Glutamatergic neuron (in vitro differentiated cells): ENCODE measurements around the gene COPG1. TPM values are rescaled to one million over a fixed set of nuclear protein-coding genes. Genes with fewer than 3 reads are reported as not detected.
A peak's percentile ranks its signal among the peaks of the same experiment; 100 is the strongest.

Experiments used
- DNase-seq: peaks from one replicate; pipeline ENCODE4 v3.0.0; 2022
- H3K27ac Mint-ChIP-seq: one replicate; pipeline ENCODE4 v1.8.0; 2020; ENCODE audit warnings: mild to moderate bottlenecking, mixed read lengths, inconsistent platforms; ENCODE audit not compliant: unreplicated experiment
- H3K27me3 Mint-ChIP-seq: one replicate; pipeline ENCODE4 v1.8.0; 2020; ENCODE audit warnings: mild to moderate bottlenecking, moderate library complexity, mixed read lengths, inconsistent platforms; ENCODE audit not compliant: unreplicated experiment
- H3K36me3 Mint-ChIP-seq: one replicate; pipeline ENCODE4 v1.8.0; 2020; ENCODE audit warnings: mild to moderate bottlenecking, mixed read lengths, inconsistent platforms; ENCODE audit not compliant: unreplicated experiment
- H3K4me1 Mint-ChIP-seq: one replicate; pipeline ENCODE4 v1.8.0; 2020; ENCODE audit warnings: mild to moderate bottlenecking, low read depth, mixed read lengths, inconsistent platforms; ENCODE audit not compliant: unreplicated experiment
- H3K4me3 Mint-ChIP-seq: one replicate; pipeline ENCODE4 v1.8.0; 2020; ENCODE audit warnings: mild to moderate bottlenecking, mixed read lengths, inconsistent platforms; ENCODE audit not compliant: unreplicated experiment
- H3K9me3 Mint-ChIP-seq: one replicate; pipeline ENCODE4 v1.8.0; 2020; ENCODE audit warnings: mild to moderate bottlenecking, moderate library complexity, mixed read lengths, inconsistent platforms; ENCODE audit not compliant: unreplicated experiment
- total RNA-seq: library from RNA; stranded (reverse); fragmentation: NEBNext Ultra II Directional; extraction: Animal tissue kit (Norgen Biotek cat#: 25700); gene quantifications from one replicate; pipeline ENCODE4 v1.2.1, GENCODE V29; 2021; ENCODE audit not compliant: unreplicated experiment
- TF ChIP-seq, protein P1 (sequence below): fragments of 200-600 bp; sonication (generic); IDR thresholded peaks from one replicate; pipeline ENCODE4 v1.5.0; 2021; ENCODE audit not compliant: partially characterized antibody, unreplicated experiment

COPG1 gene
- total RNA-seq, 1 donor from 2014 or later: 152 TPM

DNA sequence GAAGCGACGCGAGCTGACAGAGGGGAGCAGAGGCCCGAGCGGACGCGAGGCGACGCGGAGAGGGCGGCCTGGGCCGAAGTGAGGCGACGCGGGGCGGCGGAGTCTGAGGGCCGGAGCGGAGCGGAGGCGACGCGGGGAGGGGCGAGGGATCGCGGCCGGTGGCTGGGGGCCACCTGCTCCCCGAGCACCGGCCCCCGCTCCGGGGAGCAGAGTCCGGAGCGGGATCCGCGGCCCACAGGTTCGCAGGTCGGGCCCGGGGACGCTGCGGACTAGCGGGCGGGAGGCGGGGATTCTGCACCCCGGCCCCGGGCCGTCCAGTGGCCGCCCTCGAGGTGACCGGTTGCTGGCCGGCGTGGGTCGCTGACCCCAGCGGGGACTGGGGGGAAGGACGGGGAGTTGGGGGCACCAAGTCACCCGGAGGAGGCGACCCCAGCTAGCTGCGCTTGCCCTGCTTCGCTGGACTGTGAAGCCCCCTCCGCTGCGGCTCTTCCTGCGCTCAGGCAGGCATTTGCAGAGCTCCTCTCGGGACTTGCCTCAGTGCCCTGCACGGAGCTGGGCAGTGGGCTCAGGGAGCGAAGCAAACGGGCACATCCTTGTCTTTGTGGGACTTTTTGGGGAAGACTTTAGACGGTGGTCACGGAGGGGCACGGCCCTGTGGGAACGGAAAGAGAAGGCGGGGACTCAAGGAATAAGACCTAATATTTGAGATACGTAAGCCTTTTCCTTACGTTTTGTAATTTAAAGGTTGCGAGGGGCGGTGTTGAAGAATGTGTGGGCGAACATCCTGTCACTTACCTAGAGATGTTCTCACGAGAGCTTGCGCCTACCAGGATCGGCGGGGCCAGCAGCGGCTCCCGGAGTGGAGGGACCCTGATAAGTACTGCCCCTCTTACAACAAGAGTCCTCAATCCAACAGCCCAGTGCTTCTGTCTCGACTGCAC is 29.8 kb downstream of the COPG1 start:
- Mint-ChIP-seq H3K36me3 (no peaks in the 10 kb centered on the region), H3K4me1 (peaks cover 21% of the 10 kb centered on the region), H3K9me3 (peaks cover 10% of the 10 kb centered on the region), H3K27me3 (peaks cover 2% of the 10 kb centered on the region), H3K27ac (peak overlapping the region; percentile 84), H3K4me3 (peak overlapping the region; percentile 93)
- DNase-seq: peak; percentile 45
- TF ChIP-seq, protein P1, sequence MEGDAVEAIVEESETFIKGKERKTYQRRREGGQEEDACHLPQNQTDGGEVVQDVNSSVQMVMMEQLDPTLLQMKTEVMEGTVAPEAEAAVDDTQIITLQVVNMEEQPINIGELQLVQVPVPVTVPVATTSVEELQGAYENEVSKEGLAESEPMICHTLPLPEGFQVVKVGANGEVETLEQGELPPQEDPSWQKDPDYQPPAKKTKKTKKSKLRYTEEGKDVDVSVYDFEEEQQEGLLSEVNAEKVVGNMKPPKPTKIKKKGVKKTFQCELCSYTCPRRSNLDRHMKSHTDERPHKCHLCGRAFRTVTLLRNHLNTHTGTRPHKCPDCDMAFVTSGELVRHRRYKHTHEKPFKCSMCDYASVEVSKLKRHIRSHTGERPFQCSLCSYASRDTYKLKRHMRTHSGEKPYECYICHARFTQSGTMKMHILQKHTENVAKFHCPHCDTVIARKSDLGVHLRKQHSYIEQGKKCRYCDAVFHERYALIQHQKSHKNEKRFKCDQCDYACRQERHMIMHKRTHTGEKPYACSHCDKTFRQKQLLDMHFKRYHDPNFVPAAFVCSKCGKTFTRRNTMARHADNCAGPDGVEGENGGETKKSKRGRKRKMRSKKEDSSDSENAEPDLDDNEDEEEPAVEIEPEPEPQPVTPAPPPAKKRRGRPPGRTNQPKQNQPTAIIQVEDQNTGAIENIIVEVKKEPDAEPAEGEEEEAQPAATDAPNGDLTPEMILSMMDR: no peak

DNA sequence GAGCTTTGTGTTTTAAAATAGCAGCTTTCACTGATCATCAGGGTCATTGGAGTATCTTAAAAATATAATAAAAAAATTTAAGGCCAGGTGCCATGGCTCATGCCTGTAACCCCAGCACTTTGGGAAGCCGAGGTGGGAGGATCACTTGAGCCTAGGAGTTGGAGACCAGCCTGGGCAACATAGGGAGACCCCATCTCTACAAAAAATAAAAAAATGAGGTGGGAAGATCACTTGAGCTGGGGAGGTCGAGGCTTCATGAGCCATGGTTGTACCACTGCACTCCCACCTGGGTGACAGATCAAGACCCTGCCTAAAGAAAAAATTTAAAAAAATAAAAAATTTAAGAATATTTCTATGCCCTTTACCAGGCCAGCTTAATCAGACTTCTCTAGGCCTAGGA is 30.8 kb downstream of the COPG1 start:
- H3K4me3 Mint-ChIP-seq: peak overlapping the region; percentile 93
- no peaks in the 10 kb centered on the region for H3K36me3 Mint-ChIP-seq
- peaks cover 2% of the 10 kb centered on the region for H3K27me3 Mint-ChIP-seq
- no peak for DNase-seq
- TF ChIP-seq, protein P1: no peak
- H3K9me3 Mint-ChIP-seq: peaks cover 10% of the 10 kb centered on the region
- peaks cover 21% of the 10 kb centered on the region for H3K4me1 Mint-ChIP-seq
- no peak overlapping the region for H3K27ac Mint-ChIP-seq

DNA sequence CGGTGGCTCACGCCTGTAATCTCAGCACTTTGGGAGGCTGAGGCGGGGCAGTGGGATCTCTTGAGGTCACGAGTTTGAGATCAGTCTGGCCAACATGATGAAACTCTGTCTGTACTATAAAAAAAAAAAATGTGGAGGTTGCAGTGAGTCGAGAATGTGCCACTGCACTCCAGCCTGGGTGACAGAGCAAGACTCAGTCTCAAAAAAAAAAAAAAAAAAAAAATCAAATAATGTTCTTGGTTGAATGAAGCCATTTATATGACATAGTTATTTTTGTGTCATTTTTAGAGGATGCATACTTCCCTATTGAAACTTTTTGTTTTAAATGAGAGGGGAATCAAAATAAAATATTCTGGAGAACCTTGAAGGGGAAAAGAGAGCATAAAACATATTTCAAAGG is 32.3 kb downstream of the COPG1 start:
- Mint-ChIP-seq H3K27me3 (peaks cover 2% of the 10 kb centered on the region), H3K36me3 (no peaks in the 10 kb centered on the region)

DNA sequence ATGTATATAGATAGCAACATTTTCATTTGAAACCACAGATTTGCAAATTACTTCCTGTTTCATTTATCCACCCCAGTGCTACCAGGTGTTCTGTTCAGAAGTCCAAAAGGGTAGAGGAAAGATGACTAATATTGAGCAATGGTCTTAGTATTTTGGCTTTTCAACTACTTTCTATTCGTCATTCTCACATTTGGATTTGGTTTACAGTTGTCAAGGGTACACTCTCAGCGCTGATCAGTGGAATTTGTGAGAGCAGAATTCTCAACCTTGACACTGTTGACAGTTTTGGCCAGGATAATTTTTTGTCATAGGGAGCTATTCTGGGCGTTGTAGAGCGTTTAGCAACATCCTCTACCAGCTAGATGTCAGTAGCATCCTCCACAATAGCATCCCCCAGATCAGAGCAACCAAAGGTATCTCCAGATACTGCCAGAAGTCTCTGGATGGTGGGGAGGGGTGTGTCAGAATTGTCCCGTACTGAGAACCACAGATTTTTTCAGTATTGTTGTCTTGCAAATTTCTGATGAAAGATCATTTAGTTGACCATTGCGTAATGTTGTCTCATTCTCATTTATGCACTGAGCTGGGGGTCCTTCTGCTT is 33.4 kb downstream of the COPG1 start:
- H3K36me3 Mint-ChIP-seq: no peaks in the 10 kb centered on the region
- DNase-seq: no peak
- peaks cover 13% of the 10 kb centered on the region for H3K4me1 Mint-ChIP-seq
- H3K27me3 Mint-ChIP-seq: peaks cover 2% of the 10 kb centered on the region
- H3K4me3 Mint-ChIP-seq: no peak overlapping the region
- TF ChIP-seq, protein P1: no peak
- H3K9me3 Mint-ChIP-seq: peaks cover 8% of the 10 kb centered on the region
- H3K27ac Mint-ChIP-seq: no peak overlapping the region

More for the DNA sequence above, 32.3 kb downstream of the COPG1 start:
- TF ChIP-seq, protein P1: no peak
- Mint-ChIP-seq H3K4me3 (no peak overlapping the region), H3K9me3 (peaks cover 10% of the 10 kb centered on the region), H3K4me1 (peaks cover 21% of the 10 kb centered on the region), H3K27ac (no peak overlapping the region)
- no peak for DNase-seq

DNA sequence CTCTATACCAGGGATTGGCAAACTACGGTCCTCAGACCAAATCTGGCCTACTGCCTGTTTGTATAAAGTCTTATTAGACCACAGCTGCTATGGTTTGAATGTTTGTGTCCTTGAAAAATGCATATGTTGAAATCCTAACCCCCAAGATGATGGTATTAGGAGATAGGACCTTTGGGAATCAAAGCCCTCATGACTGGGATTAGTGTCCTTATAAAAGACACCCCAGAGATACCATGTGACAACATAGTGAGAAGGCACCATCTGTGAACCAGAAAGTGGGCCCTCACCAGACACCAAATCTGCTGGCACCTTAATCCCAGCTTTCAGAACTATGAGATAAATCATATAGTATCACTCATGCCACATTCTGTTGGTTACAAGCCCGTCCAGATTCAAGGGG is 36.7 kb downstream of the COPG1 start:
- H3K9me3 Mint-ChIP-seq: no peaks in the 10 kb centered on the region
- H3K27me3 Mint-ChIP-seq: no peaks in the 10 kb centered on the region
- TF ChIP-seq, protein P1: no peak
- H3K4me3 Mint-ChIP-seq: no peak overlapping the region
- no peaks in the 10 kb centered on the region for H3K36me3 Mint-ChIP-seq
- DNase-seq: no peak
- no peak overlapping the region for H3K27ac Mint-ChIP-seq
- H3K4me1 Mint-ChIP-seq: peaks cover 4% of the 10 kb centered on the region
